C4-2B (cell line): ENCODE measurements around the gene LMO2.

Experiments used
- ZFX ChIP-seq: fragments of 450-650 bp; IDR thresholded peaks from 2 replicates; pipeline ENCODE4 v1.6.1; 2017
- TF ChIP-seq, protein P1 (sequence below): fragments of 450-650 bp; conservative IDR thresholded peaks from 2 replicates; pipeline ENCODE4 v1.5.1; 2017; ENCODE audit warnings: mild to moderate bottlenecking

GRCh38 chr11:33881651-33882503 is 10.0 kb downstream of the LMO2 start:
- TF ChIP-seq, protein P1, sequence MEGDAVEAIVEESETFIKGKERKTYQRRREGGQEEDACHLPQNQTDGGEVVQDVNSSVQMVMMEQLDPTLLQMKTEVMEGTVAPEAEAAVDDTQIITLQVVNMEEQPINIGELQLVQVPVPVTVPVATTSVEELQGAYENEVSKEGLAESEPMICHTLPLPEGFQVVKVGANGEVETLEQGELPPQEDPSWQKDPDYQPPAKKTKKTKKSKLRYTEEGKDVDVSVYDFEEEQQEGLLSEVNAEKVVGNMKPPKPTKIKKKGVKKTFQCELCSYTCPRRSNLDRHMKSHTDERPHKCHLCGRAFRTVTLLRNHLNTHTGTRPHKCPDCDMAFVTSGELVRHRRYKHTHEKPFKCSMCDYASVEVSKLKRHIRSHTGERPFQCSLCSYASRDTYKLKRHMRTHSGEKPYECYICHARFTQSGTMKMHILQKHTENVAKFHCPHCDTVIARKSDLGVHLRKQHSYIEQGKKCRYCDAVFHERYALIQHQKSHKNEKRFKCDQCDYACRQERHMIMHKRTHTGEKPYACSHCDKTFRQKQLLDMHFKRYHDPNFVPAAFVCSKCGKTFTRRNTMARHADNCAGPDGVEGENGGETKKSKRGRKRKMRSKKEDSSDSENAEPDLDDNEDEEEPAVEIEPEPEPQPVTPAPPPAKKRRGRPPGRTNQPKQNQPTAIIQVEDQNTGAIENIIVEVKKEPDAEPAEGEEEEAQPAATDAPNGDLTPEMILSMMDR: no peak
- no peak for TF ChIP-seq ZFX
